Measurements from ENCODE around the gene PAK1.
"Not testable (repeated sequence)": the region's sequence is repeated elsewhere in the genome, so short reads cannot be mapped to it uniquely, and the experiment has no call there.

Gene PAK1

DNA sequence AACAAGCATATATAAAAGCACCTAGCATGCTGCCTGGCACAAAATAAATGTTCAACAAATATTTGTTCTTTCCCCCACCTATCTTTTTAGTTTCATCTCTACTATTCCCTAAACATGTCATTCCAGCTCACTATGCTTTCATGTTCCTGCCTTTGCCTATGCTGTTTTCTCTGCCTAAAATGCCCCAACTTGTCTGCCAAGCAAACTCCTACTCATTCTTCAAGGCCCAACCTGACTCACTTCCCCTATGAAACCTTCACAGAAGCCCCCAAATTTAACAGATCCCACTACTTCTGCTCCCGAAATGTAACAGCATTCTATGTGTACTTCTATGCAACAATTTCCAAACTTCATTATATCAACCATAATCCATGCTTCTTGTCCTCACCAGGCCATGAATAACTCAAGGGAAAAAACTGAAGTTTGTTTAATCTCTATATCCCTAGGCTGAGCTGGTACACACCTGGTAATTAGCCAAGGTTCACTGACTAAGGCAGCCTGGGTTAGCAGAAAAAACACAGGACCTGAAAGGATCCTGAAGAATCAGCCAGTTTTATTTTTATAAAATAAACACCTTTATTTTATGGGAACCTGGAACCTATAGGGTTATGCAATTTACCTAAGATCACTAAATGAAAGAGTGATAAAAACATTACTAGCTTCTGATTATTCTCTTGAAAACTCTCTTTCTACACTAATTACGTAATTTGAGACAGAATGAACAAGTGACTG lies 72.2 kb downstream of the PAK1 start:
- no peak for DNase-seq

DNA sequence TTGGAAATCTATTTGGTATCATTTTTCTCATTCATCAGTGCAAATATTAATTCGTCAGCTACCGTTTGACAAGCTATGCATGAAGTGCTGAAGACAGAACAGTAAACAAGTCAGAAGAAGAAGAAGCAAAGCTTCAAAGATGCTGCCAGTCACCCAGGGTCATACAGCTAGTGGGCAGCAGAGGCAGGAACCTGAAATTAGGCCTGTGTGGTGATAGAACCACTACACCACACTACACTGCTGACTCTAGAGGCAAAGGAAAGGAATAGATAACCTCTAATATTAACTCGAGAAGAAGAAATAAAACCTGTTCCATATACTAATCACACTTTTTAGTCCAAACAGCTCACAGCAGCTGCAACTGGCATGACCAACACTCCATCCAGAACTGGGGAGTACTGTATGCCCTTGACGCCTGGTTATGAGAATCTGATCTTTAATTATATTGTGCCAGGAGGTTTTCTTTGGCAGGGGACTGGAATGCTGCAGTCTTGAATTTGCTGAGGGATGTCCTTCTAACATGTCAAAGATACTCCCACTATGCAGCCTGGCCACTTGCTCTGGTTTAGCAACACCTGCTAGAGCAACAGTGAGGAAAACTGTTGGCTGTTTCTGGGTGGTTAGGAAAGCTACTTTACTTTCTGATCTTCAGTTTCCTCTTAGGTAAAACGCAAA lies 73.0 kb downstream of the PAK1 start:
- no peak for DNase-seq

DNA sequence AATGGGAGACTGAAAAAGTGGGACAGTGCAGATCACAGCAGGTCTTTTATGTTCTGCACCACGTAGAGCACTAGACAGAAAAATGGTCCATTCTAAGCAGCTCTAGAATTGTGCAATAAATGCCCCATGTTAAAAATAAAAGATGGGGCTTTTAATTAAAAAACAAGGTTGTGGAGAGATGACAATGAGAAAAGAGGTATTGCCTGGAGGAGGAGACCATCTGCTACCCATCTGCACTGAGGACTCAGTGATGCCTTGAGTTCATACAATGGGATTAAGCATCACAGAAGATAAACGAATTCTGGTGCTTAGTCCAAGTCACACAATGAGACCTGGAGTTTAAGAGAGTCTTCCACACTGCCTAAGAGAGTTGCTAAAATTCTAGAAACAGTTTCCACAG lies 73.6 kb downstream of the PAK1 start:
- no peak for DNase-seq

DNA sequence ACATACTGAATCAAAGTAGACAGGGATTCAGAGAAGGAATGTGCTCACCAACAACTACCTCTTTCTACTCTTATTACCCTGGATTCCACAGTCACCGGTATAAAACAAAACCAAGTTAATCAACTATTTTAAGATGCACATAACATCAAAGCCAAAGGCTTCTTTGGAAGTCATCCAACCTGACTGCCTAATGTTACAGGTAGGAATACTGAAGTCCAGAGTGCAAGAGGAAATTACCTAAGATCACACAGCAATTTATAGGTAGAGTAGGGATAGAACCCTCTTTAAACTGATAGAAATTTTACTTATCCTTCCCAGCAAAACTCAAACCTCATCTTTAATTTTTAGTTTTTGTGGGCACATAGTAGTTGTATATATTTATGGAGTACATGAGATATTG lies 76.3 kb downstream of the PAK1 start:
- DNase-seq: no peak

DNA sequence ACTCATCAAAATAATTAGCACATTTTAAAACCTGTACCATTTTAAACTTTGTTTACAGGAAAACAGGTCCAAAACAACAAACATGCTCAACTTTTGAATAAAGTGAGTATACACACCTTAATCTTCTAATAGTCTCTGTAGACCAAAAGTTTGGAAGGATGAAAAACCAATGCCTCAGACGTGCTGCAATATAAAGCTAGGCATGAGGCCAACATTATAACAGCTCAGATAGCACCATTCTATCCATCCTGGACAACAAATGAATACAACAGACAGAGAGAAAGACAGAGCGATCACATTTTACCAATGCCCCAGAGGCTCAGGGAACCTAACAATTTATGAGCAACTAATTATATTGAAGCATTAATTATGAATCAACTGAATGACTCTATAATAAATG lies 77.0 kb downstream of the PAK1 start:
- no peak for DNase-seq

DNA sequence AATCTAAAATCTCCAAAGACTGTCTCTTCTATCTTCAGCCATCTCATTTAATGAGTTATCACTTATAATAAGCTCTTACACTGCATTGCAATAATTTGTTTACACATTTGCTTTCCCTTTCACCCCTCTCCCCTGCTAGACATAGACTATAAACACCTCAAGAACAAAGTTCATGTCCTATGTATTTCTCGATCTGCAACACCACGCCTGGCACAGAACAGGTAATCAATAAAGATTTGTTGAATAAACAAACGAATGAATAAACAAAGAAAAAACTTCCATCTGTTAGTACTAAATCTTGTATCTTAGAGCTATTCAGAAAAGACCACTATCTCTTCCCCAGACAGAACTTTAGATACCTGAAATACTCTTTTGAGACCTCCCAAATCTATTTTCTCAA lies 77.6 kb downstream of the PAK1 start:
- DNase-seq: no peak

DNA sequence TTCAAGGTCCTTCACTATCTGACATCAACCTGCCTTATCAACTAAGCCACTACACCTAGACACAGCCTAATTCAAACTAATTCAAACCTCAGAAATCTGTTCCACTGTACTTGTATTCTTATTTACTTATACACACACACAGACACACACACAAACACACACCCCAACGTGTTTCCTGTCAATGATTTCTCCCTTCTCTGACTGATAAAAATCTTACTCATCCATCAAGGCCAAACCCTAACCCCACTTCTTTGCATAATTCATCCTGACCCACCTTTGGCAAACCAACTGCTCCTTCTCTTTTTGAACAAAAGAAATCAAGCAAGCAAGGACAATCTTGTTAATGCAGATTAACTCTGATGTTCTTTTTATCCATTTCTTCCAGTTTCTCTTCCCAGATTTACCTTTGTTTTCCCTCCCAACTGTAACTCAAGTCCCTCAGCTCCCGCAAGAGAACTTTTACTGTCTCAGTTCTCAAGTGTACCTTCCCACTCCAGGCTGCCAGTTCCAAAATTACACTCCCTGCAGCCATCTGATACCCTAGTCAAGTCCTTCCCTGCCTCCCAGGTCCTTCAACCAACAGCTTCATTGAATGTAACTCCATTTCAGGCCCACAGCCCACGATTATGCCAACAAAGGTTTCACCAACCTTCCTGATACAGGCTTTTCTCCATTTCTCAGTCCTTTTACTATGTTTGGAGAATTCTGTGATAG lies 78.3 kb downstream of the PAK1 start:
- no peak for DNase-seq

DNA sequence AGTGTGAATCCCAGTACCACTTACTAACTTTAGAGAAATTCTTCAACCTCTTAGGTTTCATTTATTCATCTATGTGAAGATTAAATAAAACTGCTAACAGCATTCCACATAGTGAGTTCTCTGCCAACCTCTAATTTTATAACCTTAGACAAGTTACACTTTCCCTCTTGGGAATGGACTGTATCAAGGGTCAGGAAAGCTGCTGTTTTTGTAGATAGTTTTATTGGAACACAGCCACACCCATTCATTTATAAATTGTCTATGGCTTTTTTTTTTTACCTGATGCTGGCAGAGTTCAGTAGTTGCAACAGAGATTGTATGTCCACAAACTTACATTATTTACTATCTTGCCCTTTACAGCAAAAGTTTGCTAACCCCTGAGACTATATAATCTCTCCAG lies 81.1 kb downstream of the PAK1 start:
- DNase-seq: no peak

DNA sequence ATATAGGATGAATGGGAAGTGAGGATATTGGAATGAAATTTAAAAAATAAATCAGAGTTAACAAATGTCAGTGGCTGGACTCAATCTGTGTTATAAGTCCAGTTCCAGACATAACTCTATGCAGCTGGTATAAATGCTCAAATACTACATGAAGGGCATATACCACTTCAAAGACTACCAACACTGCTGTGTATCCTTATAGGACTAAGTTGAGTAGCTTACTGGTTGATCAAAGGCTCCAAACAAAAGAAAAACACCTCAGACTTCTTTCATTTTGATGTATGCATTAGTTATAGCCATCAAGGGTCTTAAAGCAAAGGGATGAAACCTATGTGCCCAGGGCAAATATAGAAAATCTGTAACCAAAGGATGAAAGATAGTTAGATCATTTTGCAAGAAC lies 86.2 kb downstream of the PAK1 start:
- DNase-seq: no peak

DNA sequence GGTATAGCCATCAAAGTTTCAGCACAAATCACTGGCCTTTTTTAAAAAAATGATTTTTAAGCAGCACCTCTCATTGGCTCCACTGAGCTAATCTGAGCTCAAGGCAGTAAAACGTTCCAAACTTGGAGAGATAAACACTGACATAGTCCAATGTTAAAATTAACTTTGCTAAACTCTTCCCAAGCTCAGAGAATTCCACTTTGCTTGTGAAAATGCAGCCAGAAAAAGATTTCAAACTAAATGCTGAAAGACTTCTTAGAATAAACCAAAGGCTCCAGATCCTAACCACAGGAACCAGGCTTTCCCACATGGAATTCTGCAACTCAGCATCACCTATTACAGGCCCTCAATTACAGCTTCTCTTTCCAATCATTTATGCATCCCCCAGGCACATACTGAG lies 87.7 kb downstream of the PAK1 start:
- DNase-seq: peak; percentile 16

DNA sequence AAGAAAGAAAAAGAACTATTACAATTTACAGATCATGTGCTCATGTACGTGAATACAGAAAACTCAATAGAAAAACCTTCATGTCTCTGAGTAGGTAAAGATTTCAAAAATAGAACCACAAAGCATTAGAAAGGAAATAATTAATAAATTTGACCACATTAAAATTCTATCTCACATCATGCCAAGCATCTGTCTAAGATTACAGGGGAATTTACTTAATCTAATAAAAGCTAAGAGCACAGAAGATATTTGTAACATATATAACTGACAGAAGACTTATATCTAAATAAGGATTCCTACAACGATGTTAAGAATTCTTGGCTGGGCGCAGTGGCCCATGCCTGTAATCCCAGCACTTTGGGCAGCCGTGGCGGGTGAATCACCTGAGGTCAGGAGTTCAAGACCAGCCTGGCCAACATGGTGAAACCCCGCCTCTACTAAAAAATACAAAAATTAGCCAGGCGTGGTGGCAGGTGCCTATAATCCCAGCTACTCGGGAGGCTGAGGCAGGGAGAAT lies 88.6 kb downstream of the PAK1 start:
- not testable (repeated sequence) for DNase-seq

DNA sequence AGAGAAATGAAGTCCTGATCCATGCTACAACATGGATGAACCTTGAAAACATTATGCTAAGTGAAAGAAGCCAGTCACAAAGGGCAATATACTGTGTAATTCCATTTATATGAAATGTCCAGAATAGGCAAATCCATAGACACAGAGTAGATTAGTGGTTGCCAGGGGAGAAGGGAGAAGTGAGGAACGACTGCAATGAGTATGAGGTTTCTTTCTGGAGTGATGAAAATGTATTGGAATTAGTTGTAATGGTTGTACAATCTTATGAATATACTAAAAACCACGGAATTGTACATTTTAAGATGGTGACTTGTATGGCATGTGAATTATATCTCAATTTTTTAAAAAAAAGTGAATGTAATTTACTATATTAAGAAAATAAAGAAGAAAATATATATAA lies 89.3 kb downstream of the PAK1 start:
- DNase-seq: peak; percentile 58

DNA sequence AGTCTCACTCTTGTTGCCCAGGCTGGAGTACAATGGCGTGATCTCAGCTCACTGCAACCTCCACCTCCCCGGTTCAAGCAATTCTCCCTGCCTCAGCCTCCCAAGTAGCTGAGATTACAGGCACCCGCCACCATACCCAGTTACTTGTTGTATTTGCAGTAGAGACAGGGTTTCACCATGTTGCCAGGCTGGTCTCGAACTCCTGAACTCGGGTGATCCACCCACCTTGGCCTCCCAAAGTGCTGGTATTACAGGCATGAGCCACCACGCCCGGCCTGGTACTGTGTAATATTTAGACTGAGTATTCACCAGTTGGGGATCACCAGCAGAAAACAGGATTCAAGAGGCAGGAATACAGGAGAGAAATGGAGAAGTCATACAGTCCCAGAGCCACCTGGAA lies 90.5 kb downstream of the PAK1 start:
- not testable (repeated sequence) for DNase-seq

DNA sequence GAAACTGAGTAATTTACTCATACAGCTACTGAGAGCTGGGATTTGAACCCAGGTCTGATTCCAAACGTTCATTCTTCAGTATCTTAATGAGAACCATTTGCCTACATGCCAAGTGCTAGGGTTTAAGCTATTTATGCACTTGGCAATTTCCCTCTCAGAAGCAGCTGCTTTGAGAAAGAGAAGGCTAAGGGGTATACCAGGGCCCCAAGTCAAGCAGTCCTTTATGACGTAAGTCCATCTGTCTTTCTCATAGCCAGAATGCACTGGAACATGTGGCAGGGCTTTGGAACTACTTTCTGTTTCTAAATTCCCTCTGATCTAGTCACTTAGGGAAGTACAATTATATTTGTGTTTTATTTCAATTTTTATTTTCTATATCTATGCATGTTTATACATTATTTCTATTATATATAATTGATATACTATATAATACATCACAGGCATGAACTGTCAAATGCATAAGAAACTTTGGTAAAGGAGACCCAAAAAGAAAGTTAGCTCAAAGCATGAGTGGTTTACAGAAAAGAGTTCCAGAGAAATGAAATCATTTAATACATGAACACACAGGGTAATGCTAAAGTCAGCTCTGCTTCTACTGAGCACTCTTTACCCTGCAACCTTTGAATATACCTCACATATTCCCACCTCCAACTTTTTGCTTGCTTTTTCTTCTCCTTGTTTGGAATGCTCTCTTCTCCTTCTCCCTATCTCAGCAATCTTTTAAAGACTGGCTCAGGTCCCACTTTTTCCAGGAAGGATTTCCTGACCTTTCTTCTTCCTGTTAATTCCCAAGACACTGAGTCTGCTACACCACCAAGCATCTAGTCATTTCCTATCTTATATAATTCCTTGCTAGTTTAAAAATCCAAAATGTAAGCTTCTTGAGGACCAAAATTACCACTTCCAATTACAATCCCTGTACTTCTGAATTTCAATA lies 91.9 kb downstream of the PAK1 start:
- DNase-seq: peak; percentile 81

DNA sequence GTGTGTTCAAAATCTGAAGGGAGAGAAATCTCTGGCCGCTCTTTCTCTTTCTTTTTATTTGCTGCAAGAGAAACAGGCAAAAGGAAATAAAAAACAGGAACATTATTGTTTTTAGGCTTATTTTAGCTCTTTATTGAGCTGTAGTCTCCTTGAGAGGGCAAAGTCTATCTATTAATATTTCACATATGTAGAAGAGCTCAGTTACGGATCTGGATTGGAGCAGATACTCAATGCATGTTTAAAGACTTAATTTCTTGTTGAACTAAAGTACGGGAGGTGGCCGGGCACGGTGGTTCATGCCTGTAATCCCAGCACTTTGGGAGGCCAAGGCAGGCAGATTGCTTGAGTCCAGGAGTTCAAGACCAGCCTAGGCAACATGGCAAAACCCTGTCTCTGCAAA lies 94.0 kb downstream of the PAK1 start:
- DNase-seq: no peak

DNA sequence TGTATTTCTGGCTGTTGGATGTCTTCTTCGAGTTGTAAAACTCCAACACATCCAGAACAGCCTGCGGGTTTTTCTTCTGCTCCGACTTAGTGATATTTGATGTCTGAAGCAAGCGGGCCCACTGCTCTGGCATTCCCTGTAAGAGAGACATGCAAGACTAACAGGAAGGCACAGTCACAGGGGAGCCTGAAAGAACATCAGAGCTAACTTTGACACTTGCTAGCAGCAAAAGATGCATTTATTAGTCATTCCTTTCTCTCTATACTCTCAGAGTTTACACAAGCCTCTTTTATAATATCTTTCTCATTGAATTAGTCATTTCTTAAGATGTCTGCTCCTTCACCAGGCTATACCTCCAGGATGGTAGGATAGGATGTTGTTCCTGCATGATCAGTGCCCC lies 94.6 kb downstream of the PAK1 start:
- peak; percentile 39 for DNase-seq

DNA sequence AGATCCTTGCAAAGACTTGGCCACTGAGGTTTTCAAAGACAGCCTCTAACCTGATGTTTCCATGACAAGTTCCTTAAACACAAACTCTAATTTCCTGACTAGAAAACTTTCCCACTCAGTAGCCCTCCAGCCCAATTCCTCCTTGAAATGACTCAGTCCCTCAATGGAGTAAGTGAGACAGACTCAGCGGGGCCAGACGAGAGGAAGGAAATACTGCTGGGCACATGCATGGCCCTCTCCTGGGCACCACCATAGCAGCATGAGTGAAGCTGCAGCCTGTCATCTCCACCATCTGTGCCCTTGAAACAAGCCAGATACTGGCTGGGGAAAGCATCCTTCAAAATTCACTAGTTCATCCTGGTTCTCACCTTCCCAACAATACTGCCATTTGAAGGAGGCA lies 96.2 kb downstream of the PAK1 start:
- DNase-seq: no peak

DNA sequence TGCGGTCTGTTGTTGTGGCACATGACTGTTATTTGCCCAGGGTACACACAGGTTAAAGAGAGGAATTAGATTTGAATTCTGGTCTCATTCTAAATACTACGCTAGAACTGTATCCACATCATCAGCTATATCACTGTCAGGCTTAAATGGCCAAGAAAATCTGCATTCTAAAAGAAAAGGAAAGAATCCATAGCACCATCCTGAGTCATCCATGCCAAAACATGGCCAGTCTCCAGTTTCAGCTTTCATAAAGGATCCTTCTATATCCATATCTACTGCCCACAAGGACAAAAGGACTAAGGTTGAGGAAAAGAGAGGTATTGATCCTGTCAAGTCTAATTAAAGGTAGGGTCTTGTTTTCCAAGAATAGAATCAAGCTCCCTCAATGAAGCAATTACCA lies 98.8 kb downstream of the PAK1 start:
- DNase-seq: peak; percentile 45

DNA sequence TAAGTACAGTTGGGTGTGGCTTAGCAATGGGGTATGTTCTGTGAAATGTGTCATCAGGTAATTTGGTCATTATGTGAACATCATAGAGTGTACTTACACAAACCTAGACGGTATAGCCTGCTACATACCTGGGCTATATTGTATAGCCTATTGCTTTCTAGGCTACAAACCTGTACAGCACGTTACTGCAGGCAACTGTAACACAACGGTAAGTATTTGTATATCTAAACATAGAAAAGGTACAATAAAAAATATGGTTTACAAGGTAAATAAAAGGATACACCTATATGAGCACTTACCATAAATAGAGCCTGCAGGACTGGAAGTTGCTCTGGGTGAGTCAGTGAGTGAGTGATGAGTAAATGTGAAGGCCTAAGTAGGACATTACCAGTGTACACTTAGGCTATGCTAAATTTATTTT lies 99.3 kb downstream of the PAK1 start:
- DNase-seq: peak; percentile 14

DNA sequence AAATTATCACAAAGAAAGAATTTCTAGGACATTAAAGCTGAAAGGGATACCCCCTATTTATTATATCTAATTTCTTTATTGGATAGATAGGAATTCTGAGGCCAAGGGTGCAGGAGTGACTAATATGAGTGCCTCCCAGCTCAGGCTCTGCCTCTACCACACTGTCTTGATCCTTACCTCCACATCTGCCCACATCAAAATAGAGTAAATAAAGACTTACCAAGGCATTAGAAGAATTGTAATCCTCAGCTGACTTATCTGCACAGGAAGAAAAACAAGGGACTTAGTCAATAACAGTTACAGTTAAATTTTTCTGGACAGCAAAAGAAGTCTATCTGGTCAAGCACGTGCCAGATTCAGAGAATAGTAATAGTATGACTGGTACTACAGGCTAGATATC lies 99.8 kb downstream of the PAK1 start:
- no peak for DNase-seq

DNA sequence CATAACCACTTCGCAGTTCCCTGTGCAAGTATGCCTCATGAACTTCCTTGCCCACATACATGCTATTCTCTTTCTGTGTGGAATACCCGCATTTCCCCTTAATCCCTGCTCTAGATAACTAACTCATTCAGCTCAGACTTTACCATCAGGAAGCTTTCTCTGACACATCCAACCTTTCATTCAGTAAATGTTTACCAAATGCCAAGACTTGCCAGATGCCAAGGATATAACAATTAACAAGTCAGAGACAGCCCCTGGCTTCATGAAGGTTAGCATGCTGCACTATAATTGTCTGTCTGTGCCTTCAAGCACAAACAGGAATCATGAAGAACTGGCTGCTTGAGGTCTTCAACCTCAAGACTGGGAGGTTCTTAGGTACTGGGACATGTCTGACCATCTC lies 101.2 kb downstream of the PAK1 start:
- DNase-seq: no peak

DNA sequence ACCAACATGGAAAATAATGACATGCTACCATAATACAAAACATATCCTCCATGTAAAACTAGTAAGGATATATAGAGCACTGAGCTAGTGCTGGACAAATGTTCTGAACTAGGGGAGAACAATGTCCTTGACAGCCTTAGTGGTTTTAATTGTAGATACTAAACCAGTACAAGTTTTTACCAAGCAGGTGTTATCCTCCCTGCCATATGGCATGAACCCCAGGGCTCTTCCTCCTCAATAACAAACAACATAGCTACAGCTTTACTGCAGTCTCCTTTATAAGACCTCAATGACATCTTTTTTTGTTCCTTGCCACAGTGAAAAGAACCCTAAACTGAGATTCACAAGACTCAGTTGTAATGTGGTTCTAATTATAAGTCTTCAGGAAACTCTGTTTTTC lies 102.2 kb downstream of the PAK1 start:
- no peak for DNase-seq

DNA sequence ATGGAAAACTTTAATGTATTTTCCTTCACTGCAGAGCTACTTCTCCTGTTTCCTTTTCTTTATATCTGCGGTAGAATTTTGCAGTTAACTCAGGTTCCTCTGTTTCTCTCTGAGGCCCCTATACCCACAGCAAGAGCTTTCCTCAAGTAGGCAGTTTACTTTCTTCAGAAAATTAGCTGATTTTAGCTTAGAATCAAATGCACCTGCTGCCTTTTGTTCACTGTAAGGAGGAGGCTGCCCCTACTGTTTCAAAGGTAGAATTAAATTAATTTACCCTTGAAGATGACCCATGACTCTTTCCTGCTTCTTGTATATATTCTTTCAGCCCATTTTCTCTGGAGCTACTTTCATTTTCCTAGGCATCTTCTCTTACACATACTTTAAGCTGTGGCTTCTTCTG lies 103.7 kb downstream of the PAK1 start:
- no peak for DNase-seq
